Osteocyte (in vitro differentiated cells): Measurements from ENCODE around the gene PLEKHN1. TPM values are rescaled to one million over a fixed set of nuclear protein-coding genes. Genes with fewer than 3 reads are reported as not detected.

Experiments used
- DNase-seq: peaks from one replicate; pipeline ENCODE4 v3.0.0; 2021; ENCODE audit warnings: mixed read lengths; ENCODE audit not compliant: unreplicated experiment; ENCODE audit errors: extremely low spot score
- H3K27ac Mint-ChIP-seq: one replicate; pipeline ENCODE4 v1.8.0; 2021; ENCODE audit warnings: mild to moderate bottlenecking, mixed read lengths; ENCODE audit not compliant: unreplicated experiment
- H3K27me3 Mint-ChIP-seq: one replicate; pipeline ENCODE4 v1.8.0; 2021; ENCODE audit warnings: mixed read lengths; ENCODE audit not compliant: unreplicated experiment
- H3K36me3 Mint-ChIP-seq: one replicate; pipeline ENCODE4 v1.8.0; 2021; ENCODE audit warnings: mixed read lengths; ENCODE audit not compliant: unreplicated experiment
- H3K4me1 Mint-ChIP-seq: one replicate; pipeline ENCODE4 v1.8.0; 2021; ENCODE audit warnings: mixed read lengths; ENCODE audit not compliant: unreplicated experiment
- H3K4me3 Mint-ChIP-seq: one replicate; pipeline ENCODE4 v1.8.0; 2021; ENCODE audit warnings: mild to moderate bottlenecking, moderate library complexity, mixed read lengths; ENCODE audit not compliant: unreplicated experiment
- H3K9me3 Mint-ChIP-seq: one replicate; pipeline ENCODE4 v1.8.0; 2021; ENCODE audit warnings: mixed read lengths; ENCODE audit not compliant: unreplicated experiment
- CTCF ChIP-seq: fragments of 200-600 bp; sonication (generic); IDR thresholded peaks from 2 replicates; pipeline ENCODE4 v1.5.0; 2021; ENCODE audit warnings: antibody characterized with exemption, mild to moderate bottlenecking, moderate library complexity
- total RNA-seq: library from RNA; stranded (reverse); gene quantifications from 2 replicates; pipeline ENCODE4 v1.2.1, GENCODE V29; 2021

PLEKHN1 gene
- total RNA-seq, 1 donor from 2014 or later, result 0.21 TPM

GRCh38 chr1:978069-978834 lies 12.0 kb downstream of the PLEKHN1 start:
- TF ChIP-seq CTCF, result no peak
- H3K27me3 Mint-ChIP-seq, result no peaks in the 10 kb centered on the region
- peak overlapping the region; percentile 45 for H3K27ac Mint-ChIP-seq
- peaks cover 5% of the 10 kb centered on the region for H3K4me1 Mint-ChIP-seq
- H3K36me3 Mint-ChIP-seq, result no peaks in the 10 kb centered on the region
- no peak overlapping the region for H3K4me3 Mint-ChIP-seq
- no peak for DNase-seq
- H3K9me3 Mint-ChIP-seq, result no peaks in the 10 kb centered on the region

- DNase-seq, result no peak
- Mint-ChIP-seq H3K4me3 (no peak overlapping the region), H3K9me3 (no peaks in the 10 kb centered on the region), H3K36me3 (no peaks in the 10 kb centered on the region), H3K27ac (no peak overlapping the region), H3K27me3 (no peaks in the 10 kb centered on the region), H3K4me1 (peaks cover 5% of the 10 kb centered on the region)
- TF ChIP-seq CTCF, result no peak
These were observed 12.8 kb downstream of the PLEKHN1 start for GRCh38 chr1:978835-979743.

GRCh38 chr1:979744-980072 lies 13.4 kb downstream of the PLEKHN1 start:
- H3K36me3 Mint-ChIP-seq, result no peaks in the 10 kb centered on the region
- H3K4me1 Mint-ChIP-seq, result peaks cover 5% of the 10 kb centered on the region
- no peak for DNase-seq
- H3K9me3 Mint-ChIP-seq, result no peaks in the 10 kb centered on the region
- no peak overlapping the region for H3K4me3 Mint-ChIP-seq
- no peaks in the 10 kb centered on the region for H3K27me3 Mint-ChIP-seq
- no peak overlapping the region for H3K27ac Mint-ChIP-seq
- no peak for TF ChIP-seq CTCF

GRCh38 chr1:980137-980571 lies 13.9 kb downstream of the PLEKHN1 start:
- no peaks in the 10 kb centered on the region for H3K36me3 Mint-ChIP-seq
- no peak for DNase-seq
- H3K4me3 Mint-ChIP-seq, result no peak overlapping the region
- H3K27me3 Mint-ChIP-seq, result no peaks in the 10 kb centered on the region
- H3K9me3 Mint-ChIP-seq, result no peaks in the 10 kb centered on the region
- H3K27ac Mint-ChIP-seq, result no peak overlapping the region
- TF ChIP-seq CTCF, result no peak
- H3K4me1 Mint-ChIP-seq, result peaks cover 5% of the 10 kb centered on the region
